ENCODE measurements around the gene CLIC5. TPM values are rescaled to one million over a fixed set of nuclear protein-coding genes. Genes with fewer than 3 reads are reported as not detected.

CLIC5 gene
- polyA plus RNA-seq, 1 donor from 2014 or later: 0.22 TPM

GRCh38 chr6:45857827-45858226 lies 157.8 kb downstream of the CLIC5 start:
- no peak overlapping the region for H3K27ac ChIP-seq (ENCODE audit: low read length)
- H2AFZ ChIP-seq (ENCODE audit: low read depth, low read length): no peak overlapping the region
- H4K20me1 ChIP-seq (ENCODE audit: insufficient read depth): no peaks in the 10 kb centered on the region

GRCh38 chr6:45855642-45856394 lies 159.8 kb downstream of the CLIC5 start:
- H3K79me2 ChIP-seq (replicated peaks; ENCODE audit: insufficient read depth, low read length): no peaks in the 10 kb centered on the region
- H3K36me3 ChIP-seq (ENCODE audit: insufficient read depth, low read length): no peaks in the 10 kb centered on the region
- no peak overlapping the region for H2AFZ ChIP-seq (ENCODE audit: low read depth, low read length)
- H3K4me3 ChIP-seq (ENCODE audit: low read length): no peak overlapping the region
- no peak overlapping the region for H3K4me2 ChIP-seq (ENCODE audit: low read length)
- no peaks in the 10 kb centered on the region for H3K9me3 ChIP-seq (ENCODE audit: low read length)
- no peaks in the 10 kb centered on the region for H3F3A ChIP-seq (ENCODE audit: insufficient read depth, low read length, poor library complexity, severe bottlenecking)
- no peaks in the 10 kb centered on the region for H3K27me3 ChIP-seq (ENCODE audit: insufficient read depth, low read depth, low read length)
- H3K27ac ChIP-seq (ENCODE audit: low read length): no peak overlapping the region
- no peaks in the 10 kb centered on the region for H4K20me1 ChIP-seq (ENCODE audit: insufficient read depth)
- no peak overlapping the region for H3K9ac ChIP-seq (ENCODE audit: low read length)
- H3K9me2 ChIP-seq (ENCODE audit: insufficient read depth, low read length): no peaks in the 10 kb centered on the region
- TF ChIP-seq REST (IDR thresholded peaks at IDR 0.05; ENCODE audit: borderline replicate concordance): no peak
- no peak for TF ChIP-seq RAD21 (conservative IDR thresholded peaks at IDR 0.05)
- no peak for TF ChIP-seq EP300 (conservative IDR thresholded peaks at IDR 0.05; ENCODE audit: poor library complexity, severe bottlenecking)
- TF ChIP-seq MXI1 (conservative IDR thresholded peaks at IDR 0.05; ENCODE audit: poor library complexity, severe bottlenecking): no peak
- TF ChIP-seq SMC3 (conservative IDR thresholded peaks at IDR 0.05; ENCODE audit: poor library complexity): no peak

More at GRCh38 chr6:45857827-45858226, 157.8 kb downstream of the CLIC5 start:
- Histone ChIP-seq H3K79me2 (replicated peaks; ENCODE audit: insufficient read depth, low read length) (no peaks in the 10 kb centered on the region), H3K27me3 (ENCODE audit: insufficient read depth, low read depth, low read length) (no peaks in the 10 kb centered on the region), H3K9ac (ENCODE audit: low read length) (no peak overlapping the region), H3K4me2 (ENCODE audit: low read length) (no peak overlapping the region), H3K9me3 (ENCODE audit: low read length) (no peaks in the 10 kb centered on the region), H3F3A (ENCODE audit: insufficient read depth, low read length, poor library complexity, severe bottlenecking) (no peaks in the 10 kb centered on the region), H3K9me2 (ENCODE audit: insufficient read depth, low read length) (no peaks in the 10 kb centered on the region), H3K4me3 (ENCODE audit: low read length) (no peak overlapping the region), H3K36me3 (ENCODE audit: insufficient read depth, low read length) (no peaks in the 10 kb centered on the region)
- TF ChIP-seq MXI1 (conservative IDR thresholded peaks at IDR 0.05; ENCODE audit: poor library complexity, severe bottlenecking) (no peak), CTCF (IDR thresholded peaks at IDR 0.05; ENCODE audit: poor library complexity, severe bottlenecking) (no peak), POLR2AphosphoS5 (IDR thresholded peaks at IDR 0.05) (no peak), TAF1 (IDR thresholded peaks at IDR 0.05; ENCODE audit: low read depth) (no peak), REST (IDR thresholded peaks at IDR 0.05; ENCODE audit: borderline replicate concordance) (no peak), EP300 (conservative IDR thresholded peaks at IDR 0.05; ENCODE audit: poor library complexity, severe bottlenecking) (no peak), SMC3 (conservative IDR thresholded peaks at IDR 0.05; ENCODE audit: poor library complexity) (no peak), EZH2 (IDR thresholded peaks at IDR 0.05; ENCODE audit: borderline replicate concordance, insufficient read depth, low read length, poor library complexity, severe bottlenecking) (no peak)
